Right lobe of liver (tissue), 4 donors: ENCODE measurements around the gene GPRC5A.

Experiments used
- CTCF ChIP-seq, 4 donors: fragments of 200-600 bp in 3 of 4; fragments of 450-650 bp in 1 of 4; IDR thresholded peaks; one replicate each; pipeline versions ENCODE4 v1.5.1 to v1.8.0; 2016 to 2022; ENCODE audit warnings: antibody characterized with exemption in 4 of 4, mild to moderate bottlenecking in 2 of 4
- POLR2A ChIP-seq: fragments of 450-650 bp; IDR thresholded peaks from one replicate; pipeline ENCODE4 v1.6.1; 2017; ENCODE audit warnings: antibody characterized with exemption, mild to moderate bottlenecking
- donor health status: DM: no; HTN: no; CAD: no.
- donor health status: DM: no; HTN: no; CAD: no.
- donor health status: DM: no; HTN: yes; CAD: no.

- TF ChIP-seq CTCF (IDR thresholded peaks at IDR 0.05) (no peak), POLR2A (no peak)
Observed at GRCh38 chr12:12943586-12944260, 52.4 kb downstream of the GPRC5A start.
